ENCODE measurements around the gene MGLL.

Gene MGLL

GRCh38 chr3:127812151-127812550 is 10.2 kb downstream of the MGLL start:
- no peak for TF ChIP-seq ZFX (IDR thresholded peaks at IDR 0.05; ENCODE audit: borderline replicate concordance)
- TF ChIP-seq CTCF (IDR thresholded peaks at IDR 0.05): no peak
- no peak overlapping the region for H3K27ac ChIP-seq

- TF ChIP-seq CTCF (IDR thresholded peaks at IDR 0.05) (no peak), ZFX (IDR thresholded peaks at IDR 0.05; ENCODE audit: borderline replicate concordance) (no peak)
These were observed 10.6 kb downstream of the MGLL start for GRCh38 chr3:127811717-127812116.

GRCh38 chr3:127809611-127810010 is 12.7 kb downstream of the MGLL start:
- H3K27ac ChIP-seq: no peak overlapping the region
- no peak for TF ChIP-seq ZFX (IDR thresholded peaks at IDR 0.05; ENCODE audit: borderline replicate concordance)
- no peak for TF ChIP-seq CTCF (IDR thresholded peaks at IDR 0.05)

More at GRCh38 chr3:127811717-127812116, 10.6 kb downstream of the MGLL start:
- H3K27ac ChIP-seq: no peak overlapping the region

- TF ChIP-seq CTCF (IDR thresholded peaks at IDR 0.05) (no peak), ZFX (IDR thresholded peaks at IDR 0.05; ENCODE audit: borderline replicate concordance) (no peak)
These were observed 13.1 kb downstream of the MGLL start for GRCh38 chr3:127809211-127809610.

GRCh38 chr3:127808197-127808596 is 14.1 kb downstream of the MGLL start:
- TF ChIP-seq CTCF (IDR thresholded peaks at IDR 0.05): no peak
- TF ChIP-seq ZFX (IDR thresholded peaks at IDR 0.05; ENCODE audit: borderline replicate concordance): no peak
- no peak overlapping the region for H3K27ac ChIP-seq

More at GRCh38 chr3:127809211-127809610, 13.1 kb downstream of the MGLL start:
- no peak overlapping the region for H3K27ac ChIP-seq

- H3K27ac ChIP-seq: no peak overlapping the region
- TF ChIP-seq ZFX (IDR thresholded peaks at IDR 0.05; ENCODE audit: borderline replicate concordance) (no peak), CTCF (IDR thresholded peaks at IDR 0.05) (no peak)
These were observed 17.1 kb downstream of the MGLL start for GRCh38 chr3:127805026-127805753.

GRCh38 chr3:127804141-127804540 is 18.2 kb downstream of the MGLL start:
- H3K27ac ChIP-seq: no peak overlapping the region
- TF ChIP-seq ZFX (IDR thresholded peaks at IDR 0.05; ENCODE audit: borderline replicate concordance) (no peak), CTCF (IDR thresholded peaks at IDR 0.05) (no peak)

Measured in 22Rv1 (cell line).